Measurements from ENCODE around the gene SRPX. TPM values are rescaled to one million over a fixed set of nuclear protein-coding genes. Genes with fewer than 3 reads are reported as not detected.

Gene SRPX
- total and polyA plus RNA-seq, 10 of the 15 experiments (the other 5 are each of a cell fraction or from before 2014, with no cell fraction given) = 0.05 to 0.79 (median 0.23) TPM; not detected in 1

DNA sequence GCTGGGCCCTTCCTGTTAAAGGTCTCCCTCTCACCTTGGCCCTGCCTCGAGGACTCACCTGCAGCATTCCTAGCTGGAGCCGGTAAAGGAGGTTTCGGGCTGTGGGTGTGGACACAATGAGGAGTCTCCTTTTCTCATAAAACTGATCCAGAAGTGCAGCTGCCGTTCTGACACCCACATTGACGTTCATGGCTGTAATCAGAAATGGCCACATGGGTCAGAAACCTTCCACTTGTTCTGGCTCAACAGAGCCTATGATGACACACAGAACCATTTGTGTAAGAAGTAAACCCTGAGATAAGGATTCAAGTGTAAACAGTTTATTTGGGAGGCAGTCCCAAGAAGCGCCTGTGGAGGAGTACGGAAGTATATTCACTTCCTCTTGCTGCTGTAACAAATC, 63.8 kb downstream of the SRPX start:
- TF ChIP-seq POU2F2 (IDR thresholded peaks at IDR 0.05; ENCODE audit: borderline replicate concordance, low read depth, low read length) (no peak), RFX5 (IDR thresholded peaks at IDR 0.05; ENCODE audit: low read depth, low read length) (no peak), CHD2 (IDR thresholded peaks at IDR 0.05; ENCODE audit: borderline replicate concordance, low read depth, low read length) (no peak), SUPT20H (IDR thresholded peaks at IDR 0.05; ENCODE audit: borderline replicate concordance, control insufficient read depth, low read depth, low read length) (no peak), HDAC6 (IDR thresholded peaks at IDR 0.05; ENCODE audit: unreplicated experiment) (no peak), DPF2 (IDR thresholded peaks at IDR 0.05) (no peak), ATF3 (IDR thresholded peaks at IDR 0.05; ENCODE audit: borderline replicate concordance, extremely low read depth, low read depth, low read length) (no peak), HCFC1 (IDR thresholded peaks at IDR 0.05; ENCODE audit: low read length) (no peak), SRF (IDR thresholded peaks at IDR 0.05; ENCODE audit: low read depth in 2 of 2, low read length in 2 of 2) (no peak)
- TF ChIP-seq, protein P1, sequence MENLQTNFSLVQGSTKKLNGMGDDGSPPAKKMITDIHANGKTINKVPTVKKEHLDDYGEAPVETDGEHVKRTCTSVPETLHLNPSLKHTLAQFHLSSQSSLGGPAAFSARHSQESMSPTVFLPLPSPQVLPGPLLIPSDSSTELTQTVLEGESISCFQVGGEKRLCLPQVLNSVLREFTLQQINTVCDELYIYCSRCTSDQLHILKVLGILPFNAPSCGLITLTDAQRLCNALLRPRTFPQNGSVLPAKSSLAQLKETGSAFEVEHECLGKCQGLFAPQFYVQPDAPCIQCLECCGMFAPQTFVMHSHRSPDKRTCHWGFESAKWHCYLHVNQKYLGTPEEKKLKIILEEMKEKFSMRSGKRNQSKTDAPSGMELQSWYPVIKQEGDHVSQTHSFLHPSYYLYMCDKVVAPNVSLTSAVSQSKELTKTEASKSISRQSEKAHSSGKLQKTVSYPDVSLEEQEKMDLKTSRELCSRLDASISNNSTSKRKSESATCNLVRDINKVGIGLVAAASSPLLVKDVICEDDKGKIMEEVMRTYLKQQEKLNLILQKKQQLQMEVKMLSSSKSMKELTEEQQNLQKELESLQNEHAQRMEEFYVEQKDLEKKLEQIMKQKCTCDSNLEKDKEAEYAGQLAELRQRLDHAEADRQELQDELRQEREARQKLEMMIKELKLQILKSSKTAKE (IDR thresholded peaks at IDR 0.05; ENCODE audit: low read depth, poor library complexity, severe bottlenecking) = no peak
- TF ChIP-seq, protein P2, sequence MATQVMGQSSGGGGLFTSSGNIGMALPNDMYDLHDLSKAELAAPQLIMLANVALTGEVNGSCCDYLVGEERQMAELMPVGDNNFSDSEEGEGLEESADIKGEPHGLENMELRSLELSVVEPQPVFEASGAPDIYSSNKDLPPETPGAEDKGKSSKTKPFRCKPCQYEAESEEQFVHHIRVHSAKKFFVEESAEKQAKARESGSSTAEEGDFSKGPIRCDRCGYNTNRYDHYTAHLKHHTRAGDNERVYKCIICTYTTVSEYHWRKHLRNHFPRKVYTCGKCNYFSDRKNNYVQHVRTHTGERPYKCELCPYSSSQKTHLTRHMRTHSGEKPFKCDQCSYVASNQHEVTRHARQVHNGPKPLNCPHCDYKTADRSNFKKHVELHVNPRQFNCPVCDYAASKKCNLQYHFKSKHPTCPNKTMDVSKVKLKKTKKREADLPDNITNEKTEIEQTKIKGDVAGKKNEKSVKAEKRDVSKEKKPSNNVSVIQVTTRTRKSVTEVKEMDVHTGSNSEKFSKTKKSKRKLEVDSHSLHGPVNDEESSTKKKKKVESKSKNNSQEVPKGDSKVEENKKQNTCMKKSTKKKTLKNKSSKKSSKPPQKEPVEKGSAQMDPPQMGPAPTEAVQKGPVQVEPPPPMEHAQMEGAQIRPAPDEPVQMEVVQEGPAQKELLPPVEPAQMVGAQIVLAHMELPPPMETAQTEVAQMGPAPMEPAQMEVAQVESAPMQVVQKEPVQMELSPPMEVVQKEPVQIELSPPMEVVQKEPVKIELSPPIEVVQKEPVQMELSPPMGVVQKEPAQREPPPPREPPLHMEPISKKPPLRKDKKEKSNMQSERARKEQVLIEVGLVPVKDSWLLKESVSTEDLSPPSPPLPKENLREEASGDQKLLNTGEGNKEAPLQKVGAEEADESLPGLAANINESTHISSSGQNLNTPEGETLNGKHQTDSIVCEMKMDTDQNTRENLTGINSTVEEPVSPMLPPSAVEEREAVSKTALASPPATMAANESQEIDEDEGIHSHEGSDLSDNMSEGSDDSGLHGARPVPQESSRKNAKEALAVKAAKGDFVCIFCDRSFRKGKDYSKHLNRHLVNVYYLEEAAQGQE (IDR thresholded peaks at IDR 0.05; ENCODE audit: low read depth, low read length) = no peak
- ChIA-PET CTCF (interaction anchor here (1.5 kb wide), 1 partner anchor 10 kb away, joined by 4 read pairs; no protein-coding TSS in a partner anchor), RAD21 (ENCODE audit: unreplicated experiment) (no interaction called here), SMC1A (ENCODE audit: uncharacterized antibody, unreplicated experiment) (interaction anchor here (1.2 to 2.1 kb wide), 2 partner anchors 9 to 45 kb away, joined by 4 to 5 read pairs; no protein-coding TSS in a partner anchor), POLR2A (no interaction called here)
- WGBS (ENCODE audit: insufficient coverage, insufficient replicate concordance, low lambda C conversion rate, missing lambda C conversion rate) = 43% methylated on average over 7 of the region's 7 CpGs
- Histone ChIP-seq H3K9ac (ENCODE audit: control insufficient read depth, insufficient read depth, low read length) (no peak overlapping the region), H3K9me3 (replicated peaks; ENCODE audit: control insufficient read depth, insufficient read depth, low read length) (no peaks in the 10 kb centered on the region), H3K4me2 (ENCODE audit: control insufficient read depth, insufficient read depth) (no peak overlapping the region), H4K20me1 (ENCODE audit: control insufficient read depth, insufficient read depth) (no peaks in the 10 kb centered on the region), H3K36me3 (ENCODE audit: control insufficient read depth in 2 of 2, insufficient read depth in 2 of 2, low read length in 1 of 2) (no peaks in the 10 kb centered on the region), H3K4me1 (ENCODE audit: control insufficient read depth, insufficient read depth, low read length) (no peaks in the 10 kb centered on the region), H3K79me2 (ENCODE audit: control insufficient read depth, insufficient read depth, low read length) (no peaks in the 10 kb centered on the region), H2AFZ (ENCODE audit: control insufficient read depth, low read depth, low read length) (no peak overlapping the region), H3K27me3 (replicated peaks in 1 of 2; ENCODE audit: control insufficient read depth in 2 of 2, insufficient read depth in 2 of 2, low read length in 1 of 2) (no peaks in the 10 kb centered on the region), H3K4me3 (no peak overlapping the region), H3K27ac (ENCODE audit: control insufficient read depth, insufficient read depth) (no peak overlapping the region)
- DNase-seq (ENCODE audit: low read depth, low spot score) (no peak), ATAC-seq (no peak), FAIRE-seq (no peak)
- BruUV-seq (replicated peaks) = no TSS peak
- intact Hi-C loops (cut with micrococcal nuclease; ENCODE audit: unreplicated experiment) (no loop called here), in situ Hi-C loops (cut with MboI) (loop anchor here (25.0 kb wide), 1 partner anchor 645 kb away; no protein-coding TSS in a partner anchor)

All from GM12878 (cell line).